RWPE2 (cell line): ENCODE data around the gene PDE4B.

Experiments
- ATAC-seq: fragments of 200-7000 bp; cut with Tn5 transposase; 3 replicates; pipeline ENCODE4 v1.9.1; 2021; ENCODE audit warnings: low read depth
- DNase-seq: peaks from one replicate; pipeline ENCODE4 v3.0.0-alpha.2; 2020; ENCODE audit warnings: low spot score
- H3K27ac ChIP-seq: fragments of 450-650 bp; 2 replicates; pipeline ENCODE4 v1.5.1; 2017; ENCODE audit warnings: mild to moderate bottlenecking; ENCODE audit not compliant: poor library complexity, severe bottlenecking
- H3K27me3 ChIP-seq: fragments of 250-450 bp; sonication (Bioruptor Pico); 2 replicates; pipeline ENCODE4 v1.5.1; 2021; ENCODE audit warnings: mild to moderate bottlenecking, moderate library complexity; ENCODE audit not compliant: insufficient read depth, poor library complexity, severe bottlenecking
- H3K36me3 ChIP-seq: fragments of 250-450 bp; sonication (Bioruptor Pico); 2 replicates; pipeline ENCODE4 v1.5.1; 2020; ENCODE audit warnings: low read depth, mild to moderate bottlenecking, moderate library complexity
- H3K4me1 ChIP-seq: fragments of 250-450 bp; sonication (Bioruptor Pico); 2 replicates; pipeline ENCODE4 v1.5.1; 2021; ENCODE audit warnings: mild to moderate bottlenecking, moderate library complexity; ENCODE audit not compliant: insufficient read depth, poor library complexity, severe bottlenecking
- H3K4me3 ChIP-seq: fragments of 250-450 bp; sonication (Bioruptor Pico); 2 replicates; pipeline ENCODE4 v1.5.1; 2021; ENCODE audit warnings: mild to moderate bottlenecking, moderate library complexity; ENCODE audit not compliant: severe bottlenecking
- H3K9me3 ChIP-seq: fragments of 250-450 bp; sonication (Bioruptor Pico); 2 replicates; pipeline ENCODE4 v1.5.1; 2021; ENCODE audit warnings: mild to moderate bottlenecking, moderate library complexity; ENCODE audit not compliant: severe bottlenecking
- CTCF ChIP-seq: fragments of 450-650 bp; IDR thresholded peaks from one replicate; pipeline ENCODE4 v1.5.1; 2017; ENCODE audit warnings: mild to moderate bottlenecking, moderate library complexity; ENCODE audit not compliant: poor library complexity, severe bottlenecking

PDE4B gene

GRCh38 chr1:66355756-66356155 lies 563.1 kb downstream of the PDE4B start:
- Histone ChIP-seq H3K27me3 (no peaks in the 10 kb centered on the region), H3K9me3 (no peaks in the 10 kb centered on the region), H3K4me1 (no peaks in the 10 kb centered on the region), H3K27ac (no peak overlapping the region), H3K36me3 (no peaks in the 10 kb centered on the region), H3K4me3 (no peak overlapping the region)
- no peak for TF ChIP-seq CTCF
- DNase-seq (no peak), ATAC-seq (no peak)

- no peaks in the 10 kb centered on the region for H3K36me3 ChIP-seq
- H3K9me3 ChIP-seq, result peaks cover 2% of the 10 kb centered on the region
- ATAC-seq (no peak), DNase-seq (no peak)
- no peaks in the 10 kb centered on the region for H3K27me3 ChIP-seq
- no peaks in the 10 kb centered on the region for H3K4me1 ChIP-seq
- H3K27ac ChIP-seq, result no peak overlapping the region
- no peak for TF ChIP-seq CTCF
- no peak overlapping the region for H3K4me3 ChIP-seq
These were observed 563.9 kb downstream of the PDE4B start for GRCh38 chr1:66356605-66357004.

- Histone ChIP-seq H3K27me3 (no peaks in the 10 kb centered on the region), H3K9me3 (peaks cover 2% of the 10 kb centered on the region), H3K4me3 (no peak overlapping the region), H3K4me1 (no peaks in the 10 kb centered on the region), H3K27ac (no peak overlapping the region), H3K36me3 (no peaks in the 10 kb centered on the region)
- TF ChIP-seq CTCF, result no peak
- no peak for DNase-seq
- no peak for ATAC-seq
These were observed 564.3 kb downstream of the PDE4B start for GRCh38 chr1:66357021-66357420.

GRCh38 chr1:66357478-66358197 lies 564.9 kb downstream of the PDE4B start:
- Histone ChIP-seq H3K27me3 (no peaks in the 10 kb centered on the region), H3K4me1 (no peaks in the 10 kb centered on the region), H3K9me3 (peaks cover 2% of the 10 kb centered on the region), H3K27ac (no peak overlapping the region), H3K36me3 (no peaks in the 10 kb centered on the region), H3K4me3 (no peak overlapping the region)
- no peak for TF ChIP-seq CTCF
- DNase-seq, result no peak
- no peak for ATAC-seq

GRCh38 chr1:66359269-66359668 lies 566.6 kb downstream of the PDE4B start:
- no peak for ATAC-seq
- Histone ChIP-seq H3K9me3 (peaks cover 2% of the 10 kb centered on the region), H3K27ac (no peak overlapping the region), H3K36me3 (no peaks in the 10 kb centered on the region), H3K27me3 (no peaks in the 10 kb centered on the region), H3K4me1 (peaks cover 1% of the 10 kb centered on the region), H3K4me3 (no peak overlapping the region)
- no peak for DNase-seq
- TF ChIP-seq CTCF, result no peak
